CD4-positive, alpha-beta T cell (primary cell): Measurements from ENCODE around the gene DNM1L. TPM values are rescaled to one million over a fixed set of nuclear protein-coding genes. Genes with fewer than 3 reads are reported as not detected.

Experiments
- ATAC-seq: fragments of 200-7000 bp; cut with Tn5 transposase; one replicate; pipeline ENCODE4 v1.10.0; 2022; ENCODE audit warnings: mild to moderate bottlenecking; ENCODE audit not compliant: poor library complexity
- CTCF ChIA-PET: fragments of 350-600 bp; sonication (Branson Sonifier 250); formaldehyde crosslinking; loops from one replicate; lab custom pipeline; 2021; ENCODE audit warnings: antibody characterized with exemption, inconsistent platforms; lab: Charles Lee
- POLR2A ChIA-PET: fragments of 350-600 bp; sonication (Branson Sonifier 250); formaldehyde crosslinking; loops from one replicate; lab custom pipeline; 2021; ENCODE audit warnings: antibody characterized with exemption, inconsistent platforms; lab: Charles Lee
- DNase-seq, 14 experiments: peaks; one replicate each; pipeline ENCODE4 v3.0.0-alpha.2; 2013 to 2020; ENCODE audit warnings: mixed read lengths in 2 of 14
- H3K27ac ChIP-seq, 2 donors: one replicate each; pipeline versions ENCODE4 v1.5.1 to v1.7.0; 2013; ENCODE audit warnings: low read length in 2 of 2, low read depth in 1 of 2, mild to moderate bottlenecking in 1 of 2
- H3K27me3 ChIP-seq, 2 experiments: 1 replicate in 1 of 2; 2 replicates in 1 of 2; pipeline versions ENCODE4 v1.6.1 to v1.7.0; 2013; ENCODE audit warnings: low read length in 2 of 2, control low read depth in 1 of 2, mild to moderate bottlenecking in 1 of 2, moderate library complexity in 1 of 2; ENCODE audit not compliant: insufficient read depth in 2 of 2, control insufficient read depth in 1 of 2
- H3K36me3 ChIP-seq: one replicate; pipeline ENCODE4 v1.6.1; 2013; ENCODE audit warnings: low read length, control low read depth; ENCODE audit not compliant: insufficient read depth
- H3K4me1 ChIP-seq: one replicate; pipeline ENCODE4 v1.6.1; 2013; ENCODE audit warnings: low read length, control low read depth; ENCODE audit not compliant: insufficient read depth
- H3K4me3 ChIP-seq: one replicate; pipeline ENCODE4 v1.5.1; 2013; ENCODE audit warnings: mild to moderate bottlenecking, low read length, moderate library complexity
- H3K9me3 ChIP-seq, 2 experiments: 1 replicate in 1 of 2; 2 replicates in 1 of 2; pipeline versions ENCODE4 v1.6.1 to v1.7.0; 2013; ENCODE audit warnings: low read length in 2 of 2, mild to moderate bottlenecking in 2 of 2, control low read depth in 1 of 2, moderate library complexity in 1 of 2; ENCODE audit not compliant: control insufficient read depth in 1 of 2, insufficient read depth in 1 of 2
- H3K27ac Mint-ChIP-seq: one replicate; pipeline ENCODE4 v1.8.0; 2020; ENCODE audit warnings: mixed read lengths
- H3K27me3 Mint-ChIP-seq: one replicate; pipeline ENCODE4 v1.8.0; 2021; ENCODE audit warnings: mixed read lengths
- H3K36me3 Mint-ChIP-seq: one replicate; pipeline ENCODE4 v1.8.0; 2021; ENCODE audit warnings: low read depth, mixed read lengths
- H3K4me1 Mint-ChIP-seq: one replicate; pipeline ENCODE4 v1.8.0; 2021; ENCODE audit warnings: low read depth, mixed read lengths
- H3K4me3 Mint-ChIP-seq: one replicate; pipeline ENCODE4 v1.8.0; 2020; ENCODE audit warnings: mild to moderate bottlenecking, mixed read lengths
- H3K9me3 Mint-ChIP-seq: one replicate; pipeline ENCODE4 v1.8.0; 2020; ENCODE audit warnings: mixed read lengths
- CTCF ChIP-seq: fragments of 200-600 bp; IDR thresholded peaks from one replicate; pipeline ENCODE4 v1.8.0; 2022; ENCODE audit warnings: antibody characterized with exemption, mild to moderate bottlenecking
- intact Hi-C, 2 experiments: fragments of 100-400 bp; cut with DNase I in 1 of 2; cut with micrococcal nuclease in 1 of 2; formaldehyde crosslinking; loops; one replicate each; pipeline versions ENCODE4 v1.15.1 to v1.9.0; 2023 to 2025; cut with DNase I, micrococcal nuclease
- total RNA-seq, 174 experiments: library from RNA in 2 of 174; stranded (reverse) in 2 of 174; gene quantifications; one replicate each; pipeline ENCODE4 v1.2.3 and lab custom pipeline; 2021 to 2026

DNM1L gene
- total RNA-seq, 2 experiments from 2014 or later: 70.9 to 74.6 TPM

GRCh38 chr12:32755654-32756475 is 76.8 kb downstream of the DNM1L start, which contains the start of gene YARS2:
Gene YARS2 (minus strand): TSS chr12:32755897. CDS start chr12:32755874, 23 bp downstream.
- H3K9me3 ChIP-seq: no peaks in the 10 kb centered on the region
- ATAC-seq: peak; percentile 81
- ChIA-PET POLR2A (interaction anchor here (0.7 to 5.1 kb wide), 15 partner anchors 10 to 1682 kb away, joined by 3 to 71 read pairs (median 5); partner anchors contain the start of genes ALG10, BICD1, DDX11 and DNM1L), CTCF (interaction anchor here (1.0 to 2.8 kb wide), 11 partner anchors 11 to 1352 kb away, joined by 3 to 13 read pairs (median 5); partner anchors contain the start of gene ALG10)
- no peaks in the 10 kb centered on the region for H3K9me3 Mint-ChIP-seq
- peak; percentile 92 for TF ChIP-seq CTCF
- peak within 1 kb of the TSS; percentile 69 to 88 for H3K27ac ChIP-seq
- peak within 1 kb of the TSS; percentile 89 for H3K27ac Mint-ChIP-seq
- peaks cover 45% of the 10 kb centered on the region for H3K36me3 Mint-ChIP-seq
- H3K4me1 Mint-ChIP-seq: peaks cover 22% of the 10 kb centered on the region
- H3K27me3 Mint-ChIP-seq: no peaks in the 10 kb centered on the region
- H3K4me3 ChIP-seq: peak within 1 kb of the TSS; percentile 90
- H3K4me3 Mint-ChIP-seq: peak within 1 kb of the TSS; percentile 91
- DNase-seq: peak; percentile 75 to 97 (median 84)
- H3K4me1 ChIP-seq: peaks cover 20% of the 10 kb centered on the region
- intact Hi-C loops: loop anchor here (1.0 to 10.0 kb wide), 13 partner anchors 77 to 1991 kb away; partner anchors contain the start of genes ALG10 (in 1 of the 2), DNM1L (in 1 of the 2), ETFBKMT (in 1 of the 2) and SINHCAF (in 1 of the 2)
- H3K36me3 ChIP-seq: peaks cover 28% of the 10 kb centered on the region
- no peaks in the 10 kb centered on the region for H3K27me3 ChIP-seq

- ATAC-seq (no peak), DNase-seq (no peak)
- Mint-ChIP-seq H3K27ac (peak overlapping the region; percentile 89), H3K36me3 (peaks cover 38% of the 10 kb centered on the region), H3K4me1 (peaks cover 22% of the 10 kb centered on the region), H3K27me3 (no peaks in the 10 kb centered on the region), H3K9me3 (no peaks in the 10 kb centered on the region), H3K4me3 (peak overlapping the region; percentile 91)
- peak; percentile 67 for TF ChIP-seq CTCF
- CTCF ChIA-PET: interaction anchor here (1.0 to 2.8 kb wide), 8 partner anchors 11 to 1353 kb away, joined by 3 to 13 read pairs (median 6); partner anchors contain the start of gene ALG10
- Histone ChIP-seq H3K4me1 (peaks cover 20% of the 10 kb centered on the region), H3K36me3 (peaks cover 21% of the 10 kb centered on the region), H3K27me3 (peaks cover 0 to 2% of the 10 kb centered on the region in 2 experiments), H3K4me3 (peak overlapping the region; percentile 90), H3K9me3 (no peaks in the 10 kb centered on the region), H3K27ac (no peak overlapping the region)
- intact Hi-C loops: loop anchor here (1.0 to 10.0 kb wide), 12 partner anchors 161 to 1992 kb away; partner anchors contain the start of genes ALG10 (in 1 of the 2), ETFBKMT (in 1 of the 2) and SINHCAF (in 1 of the 2)
- POLR2A ChIA-PET: interaction anchor here (1.0 to 5.1 kb wide), 8 partner anchors 68 to 1430 kb away, joined by 3 to 71 read pairs (median 6); partner anchors contain the start of genes ALG10, BICD1, DNM1L and ETFBKMT
These were observed 77.5 kb downstream of the DNM1L start for GRCh38 chr12:32756476-32757066.

- no peak overlapping the region for H3K27ac ChIP-seq
- peaks cover 15% of the 10 kb centered on the region for H3K36me3 ChIP-seq
- CTCF ChIA-PET: interaction anchor here (2.3 to 2.8 kb wide), 2 partner anchors 12 to 1265 kb away, joined by 12 to 13 read pairs; partner anchors contain the start of gene ALG10
- ATAC-seq (no peak), DNase-seq (no peak)
- H3K4me1 ChIP-seq: peaks cover 20% of the 10 kb centered on the region
- POLR2A ChIA-PET: interaction anchor here (5.1 kb wide), 1 partner anchor 1265 kb away, joined by 71 read pairs; the partner anchor contains the start of gene ALG10
- Mint-ChIP-seq H3K27me3 (no peaks in the 10 kb centered on the region), H3K36me3 (peaks cover 32% of the 10 kb centered on the region), H3K27ac (no peak overlapping the region), H3K4me1 (peaks cover 22% of the 10 kb centered on the region), H3K9me3 (no peaks in the 10 kb centered on the region), H3K4me3 (no peak overlapping the region)
- no peak for TF ChIP-seq CTCF
- H3K27me3 ChIP-seq: peaks cover 0 to 2% of the 10 kb centered on the region in 2 experiments
- intact Hi-C loops: loop anchor here (2.0 to 10.0 kb wide), 10 partner anchors 160 to 1992 kb away; partner anchors contain the start of genes ETFBKMT (in 1 of the 2) and SINHCAF (in 1 of the 2)
- no peak overlapping the region for H3K4me3 ChIP-seq
- no peaks in the 10 kb centered on the region for H3K9me3 ChIP-seq
These were observed 78.1 kb downstream of the DNM1L start for GRCh38 chr12:32757157-32757556.
